Motor neuron (in vitro differentiated cells): ENCODE measurements around the gene CPE. TPM values are rescaled to one million over a fixed set of nuclear protein-coding genes. Genes with fewer than 3 reads are reported as not detected.
"Not testable (repeated sequence)": the region's sequence is repeated elsewhere in the genome, so short reads cannot be mapped to it uniquely, and the experiment has no call there.

Source experiments
- ATAC-seq, 8 experiments: fragments of 200-7000 bp; cut with Tn5 transposase; replicated peaks in 6 of 8; 2 replicates each; pipeline ENCODE4 v1.8.0; 2021; ENCODE audit warnings: mild to moderate bottlenecking in 8 of 8, moderate library complexity in 8 of 8
- H3K27ac ChIP-seq, 2 donors: fragments of 250-450 bp; sonication (Bioruptor Pico); 2 replicates each; pipeline ENCODE4 v1.9.0; 2021; ENCODE audit warnings: antibody characterized with exemption in 2 of 2, mild to moderate bottlenecking in 2 of 2, moderate library complexity in 1 of 2
- H3K4me1 ChIP-seq, 2 donors: fragments of 250-450 bp; sonication (Bioruptor Pico); replicated peaks in 1 of 2; 2 replicates each; pipeline ENCODE4 v1.6.1; 2021; ENCODE audit warnings: antibody characterized with exemption in 2 of 2, mild to moderate bottlenecking in 2 of 2, moderate library complexity in 1 of 2
- H3K4me3 ChIP-seq, 5 donors: fragments of 250-450 bp; sonication (Bioruptor Pico); 2 replicates each; pipeline ENCODE4 v1.9.0; 2021; ENCODE audit warnings: antibody characterized with exemption in 5 of 5, mild to moderate bottlenecking in 5 of 5, moderate library complexity in 4 of 5
- WGBS, 10 experiments: fragments of 450-650 bp; shearing (Covaris generic); methylation state at CpG; one replicate each; pipeline ENCODE4 v1.0.0; 2022; 5-methylcytosine and 5-hydroxymethylcytosine counted together
- in situ Hi-C, 9 experiments: fragments of 400-800 bp; cut with MboI; loops; one replicate each; pipeline ENCODE4 v1.15.0; 2021; ENCODE audit warnings: low sequenced_read_pairs in 9 of 9, low pct_unique_long_range_greater_than_20kb in 2 of 9; ENCODE audit not compliant: unreplicated experiment in 9 of 9
- total RNA-seq, 8 experiments: library from RNA; unstranded; fragments of 300-600 nt; gene quantifications; 2 replicates each; pipeline versions ENCODE4 v1.2.3 to v1.2.4, GENCODE V29; 2022

Gene CPE
- total RNA-seq: 100 to 1,000 TPM; 120 to 361 (median 248) TPM

DNA sequence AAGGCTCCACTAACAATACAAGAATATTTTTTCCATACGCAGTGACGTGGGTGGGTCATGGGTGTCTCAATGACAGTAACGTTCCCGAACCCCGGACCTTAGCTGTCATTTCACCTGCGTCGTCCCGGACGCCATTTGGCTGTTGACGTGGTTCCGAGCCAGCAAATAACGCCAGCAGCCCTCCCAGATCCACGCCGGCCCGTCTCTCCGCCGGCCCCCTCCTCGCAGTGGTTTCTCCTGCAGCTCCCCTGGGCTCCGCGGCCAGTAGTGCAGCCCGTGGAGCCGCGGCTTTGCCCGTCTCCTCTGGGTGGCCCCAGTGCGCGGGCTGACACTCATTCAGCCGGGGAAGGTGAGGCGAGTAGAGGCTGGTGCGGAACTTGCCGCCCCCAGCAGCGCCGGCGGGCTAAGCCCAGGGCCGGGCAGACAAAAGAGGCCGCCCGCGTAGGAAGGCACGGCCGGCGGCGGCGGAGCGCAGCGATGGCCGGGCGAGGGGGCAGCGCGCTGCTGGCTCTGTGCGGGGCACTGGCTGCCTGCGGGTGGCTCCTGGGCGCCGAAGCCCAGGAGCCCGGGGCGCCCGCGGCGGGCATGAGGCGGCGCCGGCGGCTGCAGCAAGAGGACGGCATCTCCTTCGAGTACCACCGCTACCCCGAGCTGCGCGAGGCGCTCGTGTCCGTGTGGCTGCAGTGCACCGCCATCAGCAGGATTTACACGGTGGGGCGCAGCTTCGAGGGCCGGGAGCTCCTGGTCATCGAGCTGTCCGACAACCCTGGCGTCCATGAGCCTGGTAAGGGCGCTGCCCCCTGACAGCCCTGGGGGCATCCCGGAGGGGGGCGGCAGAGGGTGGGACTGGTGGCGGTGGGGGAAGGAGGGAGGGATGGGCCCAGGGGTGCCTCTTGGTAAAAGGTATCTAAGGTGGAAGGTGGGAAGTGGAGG, at the start of gene CPE:
TSS of gene CPE (plus strand) at position 264 of the 933 bp plus-strand sequence. CDS start at position 478, 214 bp downstream.
- in situ Hi-C loops: no loop called here
- Histone ChIP-seq H3K4me3 (peak within 1 kb of the TSS; percentile 53 to 94 (median 64)), H3K4me1 (peaks cover 12 to 37% of the 10 kb centered on the region in 2 donors), H3K27ac (peak within 1 kb of the TSS; percentile 75 to 83)
- peak; percentile 92 to 97 (median 94) for ATAC-seq
- 0 to 5% (median 1%) methylated on average over 3 to 11 of the region's 82 CpGs; no CpG with 5 or more reads in 4 of the 10 experiments for WGBS, 10 experiments

DNA sequence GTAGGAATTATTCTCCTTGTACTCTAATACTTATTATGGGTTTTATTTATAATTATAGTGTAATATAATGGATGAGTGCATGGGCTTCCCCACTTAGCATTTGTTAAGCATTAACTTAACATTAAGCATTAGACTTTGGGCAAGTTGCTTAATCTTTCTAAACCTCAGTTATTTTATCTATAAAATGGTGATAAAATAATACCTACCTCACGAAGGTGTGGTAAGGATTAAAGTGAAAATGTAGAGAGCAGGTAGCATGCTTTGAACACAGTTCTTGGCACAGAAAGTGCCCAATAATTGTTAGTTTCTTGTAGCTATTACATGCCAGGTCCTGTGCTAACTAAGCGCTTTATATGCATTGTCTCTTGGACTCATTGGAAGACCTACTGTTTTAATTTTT, 48.7 kb upstream of the CPE start:
- WGBS, 10 experiments: 0 to 100% (median 33%) methylated on average over 1 to 2 of the region's 2 CpGs
- Histone ChIP-seq H3K4me3 (peak overlapping the region; percentile 77 to 93 (median 79)), H3K4me1 (peaks cover 12 to 48% of the 10 kb centered on the region in 2 donors), H3K27ac (no peak overlapping the region)
- in situ Hi-C loops: loop anchor here in 2 of 9 experiments (25.0 kb wide), 1 partner anchor 193 kb away; no protein-coding TSS in a partner anchor
- no peak for ATAC-seq

DNA sequence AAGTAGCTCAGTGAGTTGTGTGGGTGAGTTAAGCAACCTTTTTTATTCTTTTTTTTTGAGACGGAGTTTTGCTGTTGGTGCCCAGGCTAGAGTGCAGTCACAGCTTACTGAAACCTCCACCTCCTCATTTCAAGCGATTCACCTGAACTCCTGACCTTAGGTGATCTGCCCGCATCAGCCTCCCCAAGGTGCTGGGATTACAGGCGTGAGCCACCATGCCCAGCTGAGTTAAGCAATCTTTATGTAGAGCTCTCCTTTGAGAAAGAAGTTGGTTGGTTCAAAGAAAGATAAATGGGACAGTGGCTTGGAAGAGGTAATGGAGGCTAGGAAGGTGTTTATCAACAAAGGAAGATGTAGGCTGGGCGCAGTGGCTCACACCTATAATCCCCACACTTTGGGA, 48.1 kb upstream of the CPE start:
- WGBS, 10 experiments: 26 to 100% (median 81%) methylated on average over 1 to 4 of the region's 5 CpGs; no CpG with 5 or more reads in 3 of the 10 experiments
- H3K27ac ChIP-seq: no peak overlapping the region
- ATAC-seq: no peak
- H3K4me3 ChIP-seq: peak overlapping the region; percentile 77 to 93 (median 79)
- in situ Hi-C loops: loop anchor here in 2 of 9 experiments (25.0 kb wide), 1 partner anchor 193 kb away; no protein-coding TSS in a partner anchor
- H3K4me1 ChIP-seq: peaks cover 17 to 53% of the 10 kb centered on the region in 2 donors

DNA sequence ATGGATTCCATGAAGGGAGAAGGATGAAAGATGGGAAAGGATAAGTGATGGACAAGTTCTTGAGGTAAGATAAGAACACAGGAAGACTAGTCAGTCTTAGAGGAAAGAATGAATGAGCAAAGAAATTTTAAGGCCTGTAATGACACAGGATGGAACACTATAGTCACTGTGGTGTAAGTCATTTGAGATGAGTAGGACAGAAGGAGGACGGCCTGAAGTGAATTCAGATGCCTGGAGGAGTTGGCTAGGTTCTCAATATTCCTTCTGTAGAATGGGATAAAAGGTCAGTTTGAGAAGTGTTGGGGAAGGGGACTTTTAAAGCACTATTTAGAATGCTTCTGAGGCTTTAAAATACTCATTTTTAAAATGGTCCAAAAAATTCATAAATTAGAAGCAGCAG, 47.4 kb upstream of the CPE start:
- Histone ChIP-seq H3K4me3 (peak overlapping the region; percentile 33 to 93 (median 78)), H3K27ac (no peak overlapping the region), H3K4me1 (peaks cover 12 to 53% of the 10 kb centered on the region in 2 donors)
- in situ Hi-C loops: loop anchor here in 2 of 9 experiments (25.0 kb wide), 1 partner anchor 194 kb away; no protein-coding TSS in a partner anchor
- no peak for ATAC-seq
- whole genome bisulfite sequencing, 10 experiments: 0 to 44% (median 17%) methylated on average over 1 of the region's 1 CpG; no CpG with 5 or more reads in 2 of the 10 experiments

DNA sequence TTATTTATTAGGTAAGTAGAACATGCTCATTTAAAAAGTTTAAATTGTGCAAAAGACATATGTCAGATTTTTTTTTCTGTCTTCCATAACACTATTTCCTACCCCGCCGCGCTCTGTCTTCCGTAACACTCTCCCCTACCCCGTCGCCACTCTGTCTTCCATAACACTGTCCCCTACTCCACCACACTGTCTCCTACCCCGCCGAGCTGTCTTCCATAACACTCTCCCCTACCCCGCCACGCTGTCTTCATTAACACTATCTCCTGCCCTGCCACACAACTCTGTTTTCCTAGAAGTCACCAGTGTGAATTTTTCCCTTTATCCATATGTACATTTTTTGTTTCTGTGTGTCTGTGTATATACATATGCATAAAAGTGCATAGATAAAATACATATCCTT, 47.0 kb upstream of the CPE start:
- peak in 1 of 8 experiments; percentile 8 for ATAC-seq
- WGBS, 10 experiments: 0 to 68% (median 15%) methylated on average over 1 to 10 of the region's 10 CpGs; no CpG with 5 or more reads in 1 of the 10 experiments
- H3K4me3 ChIP-seq: peak overlapping the region; percentile 33 to 93 (median 78)
- H3K4me1 ChIP-seq: peaks cover 14 to 57% of the 10 kb centered on the region in 2 donors
- in situ Hi-C loops: loop anchor here in 2 of 9 experiments (25.0 kb wide), 1 partner anchor 195 kb away; no protein-coding TSS in a partner anchor
- H3K27ac ChIP-seq: no peak overlapping the region

DNA sequence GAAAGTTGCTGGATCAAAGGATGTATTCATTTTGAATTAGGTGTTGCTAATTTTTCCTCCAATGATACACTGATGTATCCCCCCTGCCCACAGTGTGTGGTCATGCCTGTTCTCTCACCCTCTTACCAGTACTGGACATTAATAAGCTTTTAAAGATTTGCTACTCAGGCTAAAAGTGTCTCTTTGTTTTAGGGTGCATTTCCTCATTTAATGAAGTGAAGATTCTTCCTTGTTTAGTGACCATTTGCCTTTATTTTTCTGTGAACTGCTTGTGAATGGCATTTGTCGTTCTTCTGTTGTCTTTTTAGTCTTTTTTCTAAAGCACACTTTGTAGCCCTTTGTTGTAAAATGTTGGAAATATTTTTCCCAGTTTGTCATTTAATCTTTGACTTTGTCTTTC, 46.3 kb upstream of the CPE start:
- in situ Hi-C loops: loop anchor here in 2 of 9 experiments (25.0 kb wide), 1 partner anchor 195 kb away; no protein-coding TSS in a partner anchor
- Histone ChIP-seq H3K27ac (no peak overlapping the region), H3K4me3 (peak overlapping the region; percentile 33 to 93 (median 78)), H3K4me1 (peaks cover 14 to 61% of the 10 kb centered on the region in 2 donors)
- 0 to 100% (median 21%) methylated on average over 1 of the region's 1 CpG; no CpG with 5 or more reads in 1 of the 10 experiments for WGBS, 10 experiments
- ATAC-seq: no peak

DNA sequence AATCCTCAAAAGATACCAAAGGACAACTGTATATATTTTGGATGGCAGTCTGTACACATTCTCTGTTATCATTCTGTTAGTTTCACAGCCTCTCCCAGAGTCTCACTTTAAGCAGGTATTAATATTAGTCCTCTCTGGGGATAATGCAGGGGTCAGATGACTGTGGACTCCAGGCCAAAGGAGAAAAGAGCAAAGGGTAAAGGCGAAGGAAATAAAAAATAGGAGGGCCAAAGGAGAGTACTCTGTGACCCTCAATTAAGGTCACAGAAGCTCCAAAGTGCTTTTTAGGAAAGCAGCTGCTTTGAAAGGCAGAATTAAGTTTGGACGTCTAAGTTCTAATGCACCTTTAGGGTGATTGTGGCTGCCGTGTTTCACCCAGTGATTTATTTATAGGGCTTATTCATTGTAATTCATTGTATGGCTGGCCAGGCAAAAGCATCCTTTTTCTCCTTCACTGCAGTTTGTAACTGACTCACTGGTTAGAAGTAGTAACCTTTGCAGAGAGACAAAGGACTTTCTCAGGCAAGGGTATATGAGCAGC, 43.6 kb upstream of the CPE start:
- peaks cover 14 to 68% of the 10 kb centered on the region in 2 donors for H3K4me1 ChIP-seq
- in situ Hi-C loops: loop anchor here in 2 of 9 experiments (25.0 kb wide), 1 partner anchor 198 kb away; no protein-coding TSS in a partner anchor
- WGBS, 10 experiments: 8 to 71% (median 21%) methylated on average over 1 to 3 of the region's 3 CpGs; no CpG with 5 or more reads in 2 of the 10 experiments
- ATAC-seq: peak in 1 of 8 experiments; percentile 6
- peak overlapping the region in 1 of 5 donors; percentile 9 for H3K4me3 ChIP-seq
- no peak overlapping the region for H3K27ac ChIP-seq

DNA sequence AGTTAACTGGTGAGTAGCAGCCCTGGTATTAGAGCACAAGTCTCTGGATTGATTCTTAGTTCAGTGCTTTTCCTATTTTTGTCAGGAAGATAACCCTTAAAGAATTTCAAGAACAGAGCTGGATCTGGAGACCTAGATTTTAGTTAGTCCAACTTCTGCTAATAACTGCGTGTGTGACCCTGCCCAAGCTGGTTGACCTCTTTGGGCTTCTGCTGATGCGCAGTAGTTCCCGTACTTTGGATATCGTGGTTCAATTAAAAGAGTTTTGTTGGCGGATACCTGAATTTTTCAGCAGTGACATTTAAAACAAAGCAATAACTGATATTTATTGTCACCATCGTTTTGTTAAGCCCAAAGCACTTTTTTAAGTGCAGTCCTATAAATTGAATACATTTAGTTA, 42.1 kb upstream of the CPE start:
- H3K4me1 ChIP-seq: peaks cover 11 to 59% of the 10 kb centered on the region in 2 donors
- ATAC-seq: no peak
- no peak overlapping the region for H3K4me3 ChIP-seq
- in situ Hi-C loops: loop anchor here in 2 of 9 experiments (25.0 kb wide), 1 partner anchor 199 kb away; no protein-coding TSS in a partner anchor
- WGBS, 10 experiments: 79 to 98% (median 92%) methylated on average over 2 to 6 of the region's 6 CpGs
- no peak overlapping the region for H3K27ac ChIP-seq

DNA sequence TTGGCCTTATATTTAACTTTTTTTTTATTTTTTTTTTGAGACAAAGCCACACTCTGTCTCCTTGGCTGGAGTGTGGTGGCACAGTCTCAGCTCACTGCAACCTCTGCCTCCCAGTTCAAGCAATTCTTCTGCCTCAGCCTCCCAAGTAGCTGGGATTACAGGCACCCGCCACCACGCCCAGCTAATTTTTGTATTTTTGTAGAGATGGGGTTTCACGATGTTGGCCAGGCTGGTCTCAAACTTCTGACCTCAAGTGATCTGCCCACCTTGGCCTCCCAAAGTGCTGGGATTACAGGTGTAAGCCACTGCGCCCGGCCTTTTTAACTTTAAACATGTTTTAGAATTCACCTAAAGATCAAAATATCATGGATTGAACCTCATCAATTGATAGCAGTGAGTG, 36.5 kb upstream of the CPE start:
- not testable (repeated sequence) for H3K27ac ChIP-seq, ATAC-seq, H3K4me3 ChIP-seq
- peaks cover 0 to 16% of the 10 kb centered on the region in 2 donors for H3K4me1 ChIP-seq
- WGBS, 10 experiments: 60 to 100% (median 98%) methylated on average over 2 to 4 of the region's 5 CpGs; no CpG with 5 or more reads in 4 of the 10 experiments
- in situ Hi-C loops: loop anchor here in 3 of 9 experiments (10.0 to 25.0 kb wide), 2 partner anchors 205 to 208 kb away; no protein-coding TSS in a partner anchor

DNA sequence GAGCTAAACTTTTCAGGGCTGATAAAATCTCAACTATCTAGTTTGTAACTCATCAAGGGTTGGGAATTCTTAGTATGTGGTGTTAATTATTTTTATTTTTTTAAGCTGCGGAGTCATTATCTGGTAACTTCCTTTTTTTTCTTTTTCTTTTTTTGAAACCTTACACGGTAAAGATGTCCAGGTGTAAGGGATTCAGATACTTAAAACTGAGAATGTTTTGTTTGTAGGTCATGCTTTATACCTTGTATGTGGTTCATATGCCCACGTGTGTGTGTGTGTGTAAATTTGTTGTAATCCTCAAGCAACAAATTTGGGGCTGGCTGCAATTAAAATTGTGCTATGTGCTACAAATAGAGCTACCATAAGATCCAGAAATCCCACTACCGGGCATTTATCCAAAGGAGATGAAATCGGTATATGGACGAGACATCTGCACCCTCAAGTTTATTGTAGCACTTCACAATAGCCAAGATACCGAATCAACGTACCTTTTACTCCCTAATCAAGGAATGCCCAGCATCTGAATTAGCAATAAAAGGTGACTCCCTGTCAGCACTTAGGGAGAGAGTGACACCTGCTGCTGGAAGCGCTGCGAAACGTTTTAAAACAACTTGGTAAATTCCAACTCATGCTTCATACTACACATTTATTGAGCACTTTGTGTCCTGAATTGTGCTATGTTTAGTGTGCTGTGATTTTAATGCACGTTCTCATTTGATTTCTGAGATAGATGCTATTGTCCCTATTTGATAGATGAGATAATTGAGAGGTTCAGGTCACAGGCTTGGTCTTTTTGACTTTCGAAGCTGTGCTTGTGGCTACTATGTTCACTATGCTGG, 35.2 kb upstream of the CPE start:
- H3K4me1 ChIP-seq: peaks cover 0 to 9% of the 10 kb centered on the region in 2 donors
- H3K27ac ChIP-seq: no peak overlapping the region
- WGBS, 10 experiments: 58 to 100% (median 80%) methylated on average over 1 to 13 of the region's 13 CpGs
- no peak overlapping the region for H3K4me3 ChIP-seq
- in situ Hi-C loops: loop anchor here in 3 of 9 experiments (10.0 to 25.0 kb wide), 2 partner anchors 206 to 209 kb away; no protein-coding TSS in a partner anchor
- ATAC-seq: peak in 1 of 8 experiments; percentile 17

DNA sequence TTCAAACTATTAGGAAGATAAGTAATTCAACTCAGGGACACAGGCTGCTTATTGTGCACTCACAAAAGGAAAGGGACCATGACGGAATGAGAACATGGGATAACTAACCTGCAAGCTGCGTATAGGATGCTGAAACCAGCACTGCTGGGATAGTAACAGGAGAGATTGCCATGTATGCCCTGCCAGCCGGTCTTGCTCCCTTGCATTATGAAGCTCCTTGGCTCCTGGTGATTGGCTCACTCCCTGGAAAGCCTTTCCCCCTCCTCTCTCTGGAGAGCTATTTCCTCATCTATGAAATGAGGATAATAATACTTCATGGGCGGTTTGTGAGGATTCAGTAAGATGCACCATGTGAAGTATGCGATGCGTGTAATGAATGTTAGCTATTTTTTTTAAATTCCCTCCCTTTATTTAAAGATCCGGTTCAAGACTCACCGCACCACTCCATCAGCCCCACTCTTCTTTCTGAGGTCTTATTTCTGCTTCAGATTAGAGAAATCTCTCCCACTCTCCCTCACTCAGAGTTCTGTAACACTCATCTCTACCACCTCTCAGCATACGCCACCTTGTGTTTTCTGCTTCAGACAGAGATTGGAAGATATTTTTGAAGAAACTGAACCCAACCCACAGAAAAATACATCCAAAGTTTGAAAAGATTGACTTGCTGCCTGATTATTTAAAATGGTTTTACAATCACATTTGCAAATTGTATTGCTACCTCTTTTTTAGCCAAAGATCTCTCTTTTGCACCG, 33.0 kb upstream of the CPE start:
- 17 to 90% (median 73%) methylated on average over 1 to 9 of the region's 10 CpGs for whole genome bisulfite sequencing, 10 experiments
- peaks cover 0 to 9% of the 10 kb centered on the region in 2 donors for H3K4me1 ChIP-seq
- ATAC-seq: peak in 7 of 8 experiments; percentile 30 to 76 (median 54)
- in situ Hi-C loops: loop anchor here in 3 of 9 experiments (10.0 to 25.0 kb wide), 2 partner anchors 209 to 211 kb away; no protein-coding TSS in a partner anchor
- no peak overlapping the region for H3K27ac ChIP-seq
- no peak overlapping the region for H3K4me3 ChIP-seq
